A549 (cell line): ENCODE data around the gene KCP.

Experiments
- CEBPB ChIP-seq, 2 experiments: fragments of >200 bp in 1 of 2; sonication (Bioruptor Twin) in 1 of 2; formaldehyde crosslinking in 1 of 2; IDR thresholded peaks; 2 replicates each; pipeline ENCODE4 v1.6.1; 2012 to 2016
- CTCF ChIP-seq: fragments of >200 bp; sonication (Bioruptor Twin); formaldehyde crosslinking; IDR thresholded peaks from 3 replicates; pipeline ENCODE4 v1.5.1; 2016
- NPAS2 ChIP-seq: fragments of 250-450 bp; sonication (Bioruptor Pico); IDR thresholded peaks from 2 replicates; pipeline ENCODE4 v1.8.0; 2022; ENCODE audit warnings: mild to moderate bottlenecking, moderate library complexity, borderline replicate concordance
- PBX3 ChIP-seq: IDR thresholded peaks from 2 replicates; pipeline ENCODE4 v1.6.1; 2012
- POLR2A ChIP-seq: IDR thresholded peaks from 2 replicates; pipeline ENCODE4 v1.6.1; 2012; ENCODE audit warnings: mild to moderate bottlenecking, low read length
- POLR2AphosphoS2 ChIP-seq: conservative IDR thresholded peaks from 2 replicates; pipeline ENCODE4 v1.6.1; 2012; ENCODE audit warnings: low read length, improper control_type of control experiment, inconsistent platforms
- REST ChIP-seq: fragments of 200-600 bp; sonication (generic); IDR thresholded peaks from 2 replicates; pipeline ENCODE4 v1.6.1; 2016; ENCODE audit warnings: antibody characterized with exemption, mild to moderate bottlenecking, moderate library complexity
- SREBF2 ChIP-seq: fragments of 450-650 bp; IDR thresholded peaks from 2 replicates; pipeline ENCODE4 v1.6.1; 2014; ENCODE audit warnings: mild to moderate bottlenecking, moderate library complexity
- TF ChIP-seq, protein P1 (sequence below): IDR thresholded peaks from 2 replicates; pipeline ENCODE4 v1.6.1; 2012; ENCODE audit warnings: low read depth, borderline replicate concordance
- TF ChIP-seq, protein P2 (sequence below): fragments of 450-650 bp; IDR thresholded peaks from 2 replicates; pipeline ENCODE4 v1.6.1; 2014; ENCODE audit warnings: antibody characterized with exemption
- TF ChIP-seq, protein P3 (sequence below): IDR thresholded peaks from 2 replicates; pipeline ENCODE4 v1.6.1; 2012

GRCh38 chr7:128846781-128847444, 63.6 kb downstream of the KCP start:
- TF ChIP-seq NPAS2 (CRISPR knock-in tag) (no peak), REST (no peak), CTCF (no peak), SREBF2 (no peak), PBX3 (no peak), POLR2A (no peak), POLR2AphosphoS2 (no peak), CEBPB (IDR thresholded peaks at IDR 0.05) (no peak)
- TF ChIP-seq, protein P1, sequence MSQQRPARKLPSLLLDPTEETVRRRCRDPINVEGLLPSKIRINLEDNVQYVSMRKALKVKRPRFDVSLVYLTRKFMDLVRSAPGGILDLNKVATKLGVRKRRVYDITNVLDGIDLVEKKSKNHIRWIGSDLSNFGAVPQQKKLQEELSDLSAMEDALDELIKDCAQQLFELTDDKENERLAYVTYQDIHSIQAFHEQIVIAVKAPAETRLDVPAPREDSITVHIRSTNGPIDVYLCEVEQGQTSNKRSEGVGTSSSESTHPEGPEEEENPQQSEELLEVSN: no peak
- TF ChIP-seq, protein P2, sequence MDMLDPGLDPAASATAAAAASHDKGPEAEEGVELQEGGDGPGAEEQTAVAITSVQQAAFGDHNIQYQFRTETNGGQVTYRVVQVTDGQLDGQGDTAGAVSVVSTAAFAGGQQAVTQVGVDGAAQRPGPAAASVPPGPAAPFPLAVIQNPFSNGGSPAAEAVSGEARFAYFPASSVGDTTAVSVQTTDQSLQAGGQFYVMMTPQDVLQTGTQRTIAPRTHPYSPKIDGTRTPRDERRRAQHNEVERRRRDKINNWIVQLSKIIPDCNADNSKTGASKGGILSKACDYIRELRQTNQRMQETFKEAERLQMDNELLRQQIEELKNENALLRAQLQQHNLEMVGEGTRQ: no peak
- TF ChIP-seq, protein P3, sequence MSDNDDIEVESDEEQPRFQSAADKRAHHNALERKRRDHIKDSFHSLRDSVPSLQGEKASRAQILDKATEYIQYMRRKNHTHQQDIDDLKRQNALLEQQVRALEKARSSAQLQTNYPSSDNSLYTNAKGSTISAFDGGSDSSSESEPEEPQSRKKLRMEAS: no peak
